GM12878 (cell line): ENCODE data around the gene COL27A1. TPM values are rescaled to one million over a fixed set of nuclear protein-coding genes. Genes with fewer than 3 reads are reported as not detected.

Experiments
- ATAC-seq: fragments of 200-7000 bp; cut with Tn5 transposase; 3 replicates; pipeline ENCODE4 v1.9.1; 2020; ENCODE audit warnings: mild to moderate bottlenecking, moderate library complexity
- BruUV-seq: library from RNA; stranded (reverse); fragments of 400-500 nt; replicated peaks from 2 replicates; lab custom pipeline; 2021; lab: Mats Ljungman, UMichigan
- CTCF ChIA-PET: fragments of 300-600 bp; sonication (Branson Sonifier 250); formaldehyde crosslinking; extraction: SDS; loops from one replicate; lab custom pipeline; 2021; ENCODE audit warnings: inconsistent platforms; lab: Yijun Ruan, JAX
- POLR2A ChIA-PET: fragments of 350-600 bp; formaldehyde crosslinking; extraction: SDS; loops from one replicate; lab custom pipeline; 2021; ENCODE audit warnings: inconsistent platforms; lab: Charles Lee
- RAD21 ChIA-PET: fragments of 300-600 bp; sonication (Branson Sonifier 250); formaldehyde crosslinking; loops from one replicate; lab custom pipeline; 2023; ENCODE audit warnings: antibody characterized with exemption; ENCODE audit not compliant: unreplicated experiment; lab: Charles Lee
- SMC1A ChIA-PET: fragments of 300-600 bp; sonication (Branson Sonifier 250); formaldehyde crosslinking; loops from one replicate; lab custom pipeline; 2023; ENCODE audit not compliant: unreplicated experiment, uncharacterized antibody; lab: Charles Lee
- DNase-seq: peaks from one replicate; pipeline ENCODE4 v3.0.0-alpha.2; 2011; ENCODE audit warnings: low read depth, low spot score
- FAIRE-seq: peaks from 3 replicates; lab custom pipeline; 2011; peaks lifted over from hg19 to GRCh38; lab: Jason Lieb, UNC
- H2AFZ ChIP-seq: 2 replicates; pipeline ENCODE4 v1.6.0; 2011; ENCODE audit warnings: low read depth, low read length, control low read depth; ENCODE audit not compliant: control insufficient read depth
- H3K27ac ChIP-seq: 2 replicates; pipeline ENCODE4 v1.5.1; 2011; ENCODE audit warnings: control low read depth; ENCODE audit not compliant: control insufficient read depth, insufficient read depth
- H3K27me3 ChIP-seq, 2 experiments: replicated peaks in 1 of 2; 2 replicates each; pipeline versions ENCODE4 v1.6.0 to v1.6.1; 2011; ENCODE audit warnings: low read length in 1 of 2; ENCODE audit not compliant: control insufficient read depth in 2 of 2, insufficient read depth in 2 of 2
- H3K36me3 ChIP-seq, 2 experiments: 2 replicates each; pipeline ENCODE4 v1.5.1; 2011; ENCODE audit warnings: low read length in 1 of 2; ENCODE audit not compliant: control insufficient read depth in 2 of 2, insufficient read depth in 2 of 2
- H3K4me1 ChIP-seq: 2 replicates; pipeline ENCODE4 v1.6.1; 2011; ENCODE audit warnings: mild to moderate bottlenecking, low read length, moderate library complexity, mixed read lengths; ENCODE audit not compliant: control insufficient read depth, insufficient read depth
- H3K4me2 ChIP-seq: 2 replicates; pipeline ENCODE4 v1.6.0; 2011; ENCODE audit warnings: control low read depth; ENCODE audit not compliant: control insufficient read depth, insufficient read depth
- H3K4me3 ChIP-seq: fragments of 200-600 bp; sonication (generic); 2 replicates; pipeline ENCODE4 v1.5.1; 2016
- H3K79me2 ChIP-seq: 2 replicates; pipeline ENCODE4 v1.6.0; 2011; ENCODE audit warnings: low read length; ENCODE audit not compliant: control insufficient read depth, insufficient read depth
- H3K9ac ChIP-seq: 2 replicates; pipeline ENCODE4 v1.8.0; 2011; ENCODE audit warnings: low read length, control low read depth, mixed read lengths; ENCODE audit not compliant: control insufficient read depth, insufficient read depth
- H3K9me3 ChIP-seq: replicated peaks from 3 replicates; pipeline ENCODE4 v1.5.1; 2011; ENCODE audit warnings: mild to moderate bottlenecking, low read length; ENCODE audit not compliant: control insufficient read depth, insufficient read depth
- H4K20me1 ChIP-seq: 2 replicates; pipeline ENCODE4 v1.6.0; 2011; ENCODE audit not compliant: control insufficient read depth, insufficient read depth
- RAD21 ChIP-seq: IDR thresholded peaks from 2 replicates; pipeline ENCODE4 v1.6.1; 2011; ENCODE audit warnings: mild to moderate bottlenecking, low read depth, low read length, moderate library complexity; ENCODE audit not compliant: insufficient read depth
- WRNIP1 ChIP-seq: IDR thresholded peaks from 2 replicates; pipeline ENCODE4 v1.6.1; 2011; ENCODE audit warnings: low read depth, low read length, improper control_type of control experiment, borderline replicate concordance
- ZZZ3 ChIP-seq: IDR thresholded peaks from 2 replicates; pipeline ENCODE4 v1.6.1; 2011; ENCODE audit warnings: low read depth; ENCODE audit not compliant: control insufficient read depth, insufficient read length
- WGBS: methylation state at CpG from one replicate; pipeline ENCODE4 v1.1.6; 2016; ENCODE audit warnings: low lambda C conversion rate; ENCODE audit not compliant: insufficient replicate concordance, insufficient coverage; ENCODE audit errors: missing lambda C conversion rate; 5-methylcytosine and 5-hydroxymethylcytosine counted together
- in situ Hi-C: fragments of 300-500 bp; cut with MboI; formaldehyde crosslinking; loops from 9 replicates; pipeline ENCODE4 v1.14.3; 2018; ENCODE audit warnings: mixed read lengths
- intact Hi-C: fragments of 100-400 bp; cut with micrococcal nuclease; formaldehyde crosslinking; loops from one replicate; pipeline ENCODE4 v1.14.2; 2022; ENCODE audit not compliant: unreplicated experiment
- polyA plus RNA-seq, 11 experiments: library from polyadenylated mRNA; depleted of rRNA in 4 of 11; unstranded in 6 of 11; stranded (reverse) in 5 of 11; fragments of >200 nt; fragmentation: Nextera tagmentation in 4 of 11; fragmentation: Illumina TruSeq in 1 of 11; extraction: Ambion mirVana in 4 of 11; extraction: Trizol in 1 of 11; gene quantifications; 1 replicate in 1 of 11; 2 replicates in 10 of 11; pipeline versions ENCODE4 v1.2.1 to v1.2.3, GENCODE V29; 2011 to 2016; ENCODE audit warnings: inconsistent platforms in 2 of 11, missing spikeins in 2 of 11, low read depth in 1 of 11
- total RNA-seq, 4 experiments: library from RNA; depleted of rRNA in 3 of 4; stranded (reverse); fragments of >200 nt in 3 of 4; fragmentation: Illumina TruSeq in 1 of 4; extraction: Trizol in 1 of 4; gene quantifications; 2 replicates each; pipeline versions ENCODE4 v1.2.1 to v1.2.3, GENCODE V29; 2013 to 2021
- TF ChIP-seq, protein P1 (sequence below), 3 experiments: IDR thresholded peaks in 2 of 3; conservative IDR thresholded peaks in 1 of 3; 2 replicates each; pipeline ENCODE4 v1.5.1; 2011; ENCODE audit warnings: low read depth in 3 of 3, low read length in 3 of 3, mild to moderate bottlenecking in 3 of 3, control low read depth in 2 of 3, moderate library complexity in 2 of 3, inconsistent platforms in 1 of 3, mixed read lengths in 1 of 3; ENCODE audit not compliant: control insufficient read depth in 2 of 3, insufficient read depth in 1 of 3; ENCODE audit errors: extremely low read depth in 1 of 3
- TF ChIP-seq, protein P2 (sequence below): fragments of 450-650 bp; conservative IDR thresholded peaks from 2 replicates; pipeline ENCODE4 v1.6.1; 2017; ENCODE audit warnings: mild to moderate bottlenecking, moderate library complexity

Gene COL27A1
- total and polyA plus RNA-seq, 10 of the 15 experiments (the other 5 are each of a cell fraction or from before 2014, with no cell fraction given) = 0.10 TPM; not detected in 9

DNA sequence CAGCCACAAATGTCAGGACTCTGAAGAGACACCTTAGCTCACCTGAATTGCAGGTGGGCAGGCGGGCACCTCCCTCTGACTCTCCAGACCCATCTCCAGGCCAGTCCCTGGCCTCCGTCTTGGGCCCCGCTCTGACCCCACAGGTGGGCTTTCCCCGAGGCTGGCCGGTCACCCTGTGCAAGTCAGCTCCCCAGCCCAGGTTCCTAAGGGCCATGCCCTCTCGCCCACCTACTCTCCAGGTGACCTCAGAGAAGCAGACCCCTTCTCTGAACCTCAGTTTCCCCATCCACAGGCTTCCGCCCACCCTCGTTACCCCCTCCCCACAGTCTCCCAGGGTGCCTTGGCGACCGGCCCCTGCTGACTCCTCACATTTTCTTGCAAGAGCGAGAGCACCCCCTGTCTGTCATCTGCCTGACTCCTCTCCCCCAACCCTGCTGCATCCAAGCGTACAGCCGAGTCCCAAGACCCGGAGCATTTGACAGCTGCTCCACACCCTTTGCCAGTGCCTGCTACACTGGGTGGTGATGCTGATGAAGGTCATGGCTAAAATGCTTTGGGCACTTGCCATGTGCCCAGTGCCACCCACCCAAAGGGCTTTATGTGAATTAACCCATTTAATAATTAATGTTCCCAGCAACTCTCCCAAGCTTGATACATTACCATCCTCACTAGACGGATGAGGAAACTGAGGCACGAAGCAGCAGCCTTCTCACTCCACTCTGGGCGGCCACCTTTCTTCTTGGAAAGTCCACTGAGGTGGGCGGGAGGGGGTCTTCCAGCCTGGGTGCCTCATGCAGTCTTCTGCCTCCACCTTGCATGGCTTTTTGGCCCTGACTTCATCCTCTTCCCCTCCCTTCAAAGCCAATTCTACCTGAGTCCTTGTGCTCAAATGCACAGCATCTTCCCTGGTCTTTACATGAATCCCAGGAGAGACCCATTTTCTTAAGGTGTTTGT lies 116.5 kb downstream of the COL27A1 start:
- FAIRE-seq (no peak), ATAC-seq (peak; percentile 63), DNase-seq (no peak)
- Histone ChIP-seq H3K36me3 (no peaks in the 10 kb centered on the region), H3K79me2 (no peaks in the 10 kb centered on the region), H4K20me1 (no peaks in the 10 kb centered on the region), H3K4me3 (no peak overlapping the region), H3K9ac (no peak overlapping the region), H3K4me2 (no peak overlapping the region), H3K4me1 (no peaks in the 10 kb centered on the region), H3K9me3 (no peaks in the 10 kb centered on the region), H2AFZ (no peak overlapping the region), H3K27ac (no peak overlapping the region), H3K27me3 (peaks cover 0 to 3% of the 10 kb centered on the region in 2 experiments; a peak in 1 of 4 replicates)
- ChIA-PET CTCF (interaction anchor here (0.9 to 2.1 kb wide), 3 partner anchors 11 to 189 kb away, joined by 3 to 8 read pairs (median 6); no protein-coding TSS in a partner anchor), RAD21 (no interaction called here), SMC1A (interaction anchor here (0.6 kb wide), 1 partner anchor 902 kb away, joined by 6 read pairs; no protein-coding TSS in a partner anchor), POLR2A (no interaction called here)
- WGBS = 8% methylated on average over 18 of the region's 18 CpGs
- TF ChIP-seq WRNIP1 (no peak), ZZZ3 (no peak), RAD21 (0 out of 2 replicates have a peak, but pooled peaks have one; percentile 4)
- TF ChIP-seq, protein P1, sequence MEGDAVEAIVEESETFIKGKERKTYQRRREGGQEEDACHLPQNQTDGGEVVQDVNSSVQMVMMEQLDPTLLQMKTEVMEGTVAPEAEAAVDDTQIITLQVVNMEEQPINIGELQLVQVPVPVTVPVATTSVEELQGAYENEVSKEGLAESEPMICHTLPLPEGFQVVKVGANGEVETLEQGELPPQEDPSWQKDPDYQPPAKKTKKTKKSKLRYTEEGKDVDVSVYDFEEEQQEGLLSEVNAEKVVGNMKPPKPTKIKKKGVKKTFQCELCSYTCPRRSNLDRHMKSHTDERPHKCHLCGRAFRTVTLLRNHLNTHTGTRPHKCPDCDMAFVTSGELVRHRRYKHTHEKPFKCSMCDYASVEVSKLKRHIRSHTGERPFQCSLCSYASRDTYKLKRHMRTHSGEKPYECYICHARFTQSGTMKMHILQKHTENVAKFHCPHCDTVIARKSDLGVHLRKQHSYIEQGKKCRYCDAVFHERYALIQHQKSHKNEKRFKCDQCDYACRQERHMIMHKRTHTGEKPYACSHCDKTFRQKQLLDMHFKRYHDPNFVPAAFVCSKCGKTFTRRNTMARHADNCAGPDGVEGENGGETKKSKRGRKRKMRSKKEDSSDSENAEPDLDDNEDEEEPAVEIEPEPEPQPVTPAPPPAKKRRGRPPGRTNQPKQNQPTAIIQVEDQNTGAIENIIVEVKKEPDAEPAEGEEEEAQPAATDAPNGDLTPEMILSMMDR (IDR thresholded peaks at IDR 0.05 in 2 of 3, conservative IDR thresholded peaks at IDR 0.05 in 1 of 3; ENCODE audit: control insufficient read depth in 2 of 3, extremely low read depth in 1 of 3, insufficient read depth in 1 of 3, low read depth in 3 of 3, low read length in 3 of 3) = peak in 2 of 3 experiments; percentile 18 to 27; a peak in 3 of 6 replicates
- TF ChIP-seq, protein P2, sequence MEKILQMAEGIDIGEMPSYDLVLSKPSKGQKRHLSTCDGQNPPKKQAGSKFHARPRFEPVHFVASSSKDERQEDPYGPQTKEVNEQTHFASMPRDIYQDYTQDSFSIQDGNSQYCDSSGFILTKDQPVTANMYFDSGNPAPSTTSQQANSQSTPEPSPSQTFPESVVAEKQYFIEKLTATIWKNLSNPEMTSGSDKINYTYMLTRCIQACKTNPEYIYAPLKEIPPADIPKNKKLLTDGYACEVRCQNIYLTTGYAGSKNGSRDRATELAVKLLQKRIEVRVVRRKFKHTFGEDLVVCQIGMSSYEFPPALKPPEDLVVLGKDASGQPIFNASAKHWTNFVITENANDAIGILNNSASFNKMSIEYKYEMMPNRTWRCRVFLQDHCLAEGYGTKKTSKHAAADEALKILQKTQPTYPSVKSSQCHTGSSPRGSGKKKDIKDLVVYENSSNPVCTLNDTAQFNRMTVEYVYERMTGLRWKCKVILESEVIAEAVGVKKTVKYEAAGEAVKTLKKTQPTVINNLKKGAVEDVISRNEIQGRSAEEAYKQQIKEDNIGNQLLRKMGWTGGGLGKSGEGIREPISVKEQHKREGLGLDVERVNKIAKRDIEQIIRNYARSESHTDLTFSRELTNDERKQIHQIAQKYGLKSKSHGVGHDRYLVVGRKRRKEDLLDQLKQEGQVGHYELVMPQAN = no peak
- BruUV-seq = no TSS peak
- in situ Hi-C loops (no loop called here), intact Hi-C loops (no loop called here)
